K562 treated with DMSO at 1 percent for 4 hours (cell line): Measurements from ENCODE around the gene PPP1R17. TPM values are rescaled to one million over a fixed set of nuclear protein-coding genes. Genes with fewer than 3 reads are reported as not detected.

Experiments used
- total RNA-seq: library from RNA; unstranded; fragments of 300-600 nt; gene quantifications from 2 replicates; pipeline ENCODE4 v1.2.3, GENCODE V29; 2022; ENCODE audit not compliant: insufficient read depth

PPP1R17 gene
- total RNA-seq = not detected in 2 replicates

DNA sequence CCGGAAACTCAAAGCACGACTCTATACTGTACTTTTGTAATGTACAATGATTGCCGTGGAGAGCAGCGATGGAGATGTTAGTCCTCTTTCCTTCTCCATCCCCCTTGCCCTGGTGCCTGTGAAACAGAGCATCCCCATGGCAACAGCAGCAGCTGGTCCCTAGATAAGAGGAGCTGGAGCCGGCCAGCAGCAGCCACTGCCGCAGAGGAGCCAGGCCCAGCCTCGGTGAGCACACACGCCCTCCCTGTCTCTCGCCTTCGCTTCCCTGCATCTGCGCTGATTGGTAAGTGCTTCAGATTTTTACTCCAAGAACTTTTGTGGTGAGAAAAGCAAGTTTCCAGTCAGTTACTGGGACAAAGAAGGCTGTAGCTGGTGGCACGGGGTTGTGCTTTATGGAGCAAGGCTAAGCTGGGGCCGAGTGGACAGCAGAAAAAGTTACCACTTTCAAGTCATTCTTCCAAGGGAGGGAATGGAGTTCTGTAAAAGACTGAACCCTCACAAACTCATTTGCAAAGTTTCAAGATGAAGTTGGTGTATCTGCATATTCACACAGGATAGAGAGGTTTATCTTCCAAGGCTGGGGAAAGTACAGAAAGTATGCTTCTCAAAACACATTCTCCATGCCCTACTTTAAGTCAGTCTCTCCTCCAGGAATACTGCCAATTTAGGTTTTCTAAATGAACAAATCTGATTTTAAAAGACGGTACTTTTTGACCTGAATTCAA lies at the start of gene PPP1R17:
PPP1R17 (plus strand) TSS at position 192 of the 725 bp plus-strand sequence. CDS start 5,227 bp downstream, outside the sequence.

Other genes with a start within 250 kb of the PPP1R17 start
- gene ITPRID1, start 173.1 kb upstream of the PPP1R17 start, total RNA-seq = not detected in 2 replicates